Measurements from ENCODE around the gene FRMD5.
"Not testable (repeated sequence)": the region's sequence is repeated elsewhere in the genome, so short reads cannot be mapped to it uniquely, and the experiment has no call there.

The FRMD5 gene

DNA sequence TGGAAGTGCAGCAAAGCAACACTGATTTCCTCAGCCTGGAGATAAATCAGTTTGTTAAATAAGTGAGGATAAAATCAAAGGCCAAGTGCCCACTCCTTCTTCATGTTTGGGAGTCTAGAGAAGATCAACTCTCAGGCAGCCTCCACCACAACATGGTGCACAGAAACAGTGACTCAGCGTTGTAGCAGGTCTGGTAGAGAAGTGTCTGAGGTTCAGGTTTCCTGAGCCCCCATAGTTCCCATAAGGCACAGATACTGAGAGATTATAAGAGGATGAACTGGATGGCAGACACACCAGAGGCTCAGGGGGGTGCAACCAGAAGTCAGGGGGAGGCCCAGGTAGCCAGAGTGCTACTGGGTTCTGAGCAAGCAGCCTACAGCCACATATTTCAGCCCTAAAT is 166.7 kb downstream of the FRMD5 start:
- DNase-seq = no peak

- no peak for DNase-seq
Measured at GRCh38 chr15:44024155-44024554, 170.9 kb downstream of the FRMD5 start.

DNA sequence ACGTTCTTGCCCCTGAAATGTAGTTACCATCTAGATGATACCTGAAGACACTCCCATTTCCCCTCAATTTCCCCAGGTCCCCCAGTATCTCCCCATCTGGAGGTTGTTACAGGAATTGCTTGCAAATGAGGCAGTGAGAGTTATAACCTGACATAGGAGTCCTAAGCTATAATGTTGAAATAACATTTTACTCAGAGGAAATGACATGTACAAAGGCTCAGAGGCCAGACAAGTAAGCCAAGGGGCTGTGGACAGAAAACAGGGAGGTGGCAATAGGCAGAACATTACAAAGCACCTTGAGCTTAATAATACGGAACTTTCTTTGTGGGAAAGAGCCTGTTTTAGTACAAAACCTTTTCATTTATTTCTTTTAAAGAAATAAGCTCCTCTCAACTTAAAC is 171.9 kb downstream of the FRMD5 start:
- DNase-seq = no peak

DNA sequence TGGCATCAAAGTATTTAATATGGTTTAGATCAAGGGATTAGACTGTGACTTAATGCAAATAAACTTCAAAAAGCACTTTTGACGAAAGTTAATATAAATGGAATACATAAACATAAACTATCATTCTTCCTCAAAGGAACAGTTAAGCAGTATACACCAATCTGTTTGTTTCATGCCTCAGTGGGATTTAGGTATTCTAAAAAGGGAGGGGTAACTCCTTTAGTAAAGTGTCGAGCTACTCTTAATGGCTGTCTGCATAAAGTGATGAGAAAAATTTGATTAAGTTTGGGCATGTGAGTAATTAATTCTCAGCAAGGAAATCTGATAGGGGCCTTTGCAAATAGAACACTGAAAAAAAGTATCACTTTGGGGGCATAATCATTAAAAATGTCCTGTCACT is 176.9 kb downstream of the FRMD5 start:
- no peak for DNase-seq

DNA sequence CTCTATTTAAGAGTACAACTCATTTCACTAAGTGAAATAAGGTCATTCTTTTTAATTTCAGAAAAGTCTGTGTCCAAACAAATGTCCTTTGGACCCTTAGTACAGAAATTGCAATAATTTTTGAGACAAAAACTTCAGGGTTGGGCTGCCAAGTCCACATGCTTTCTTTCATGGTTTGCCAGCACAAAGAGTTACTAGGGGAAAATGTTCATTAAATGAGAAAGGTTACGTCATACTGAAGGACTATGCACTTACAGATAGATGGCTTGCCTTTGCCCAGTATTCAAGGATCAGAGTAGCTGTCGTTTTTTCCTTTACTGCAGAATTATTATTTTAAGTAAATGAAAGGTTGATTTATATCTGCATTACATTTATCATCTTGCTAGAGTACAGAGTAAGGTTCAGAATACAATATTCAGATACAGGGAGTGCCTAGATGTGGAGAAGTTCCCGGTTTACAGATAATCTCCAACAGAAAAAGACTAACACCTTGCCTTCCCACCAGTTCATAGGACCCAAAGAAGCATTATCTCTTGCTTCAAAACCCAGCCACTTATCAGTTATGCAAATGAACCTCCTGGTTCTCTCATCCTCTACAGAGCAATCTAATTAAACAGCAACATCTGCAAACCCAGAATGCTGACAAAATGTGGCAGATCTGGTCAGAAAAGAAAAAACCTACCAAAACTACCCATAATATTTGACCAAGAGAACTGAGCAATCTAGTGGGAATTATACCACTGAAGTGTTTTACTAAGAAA is 179.3 kb downstream of the FRMD5 start:
- DNase-seq = no peak

DNA sequence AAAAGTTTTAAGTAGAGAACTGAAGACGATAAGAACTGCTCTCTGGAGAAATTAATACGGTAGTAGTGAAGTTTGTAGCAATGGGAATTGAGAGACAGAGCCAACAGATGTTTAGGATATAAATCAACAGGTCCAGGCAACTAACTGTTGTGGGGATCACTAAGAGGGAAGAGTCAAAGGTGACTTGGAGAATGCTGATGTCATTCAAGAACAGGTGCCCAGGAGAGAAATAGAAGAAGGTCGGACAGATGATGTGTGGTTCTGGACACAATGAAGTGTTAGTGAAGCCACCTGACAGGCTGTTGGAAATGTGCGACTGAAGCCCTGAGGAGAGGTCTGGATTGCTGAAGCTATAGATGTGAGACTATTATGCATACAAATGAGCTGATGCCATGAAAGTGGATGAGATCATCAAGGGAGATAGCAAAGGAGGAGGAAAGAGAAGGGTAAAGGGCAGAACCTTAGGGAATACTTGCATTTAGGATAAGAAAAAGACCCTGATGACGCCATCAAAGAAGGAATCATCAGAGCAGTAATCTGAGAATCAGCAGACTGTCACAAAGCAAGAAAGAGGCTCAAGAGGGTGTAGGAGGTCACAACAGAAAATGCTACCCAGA is 183.7 kb downstream of the FRMD5 start:
- no peak for DNase-seq

GRCh38 chr15:44010089-44010488 is 185.0 kb downstream of the FRMD5 start:
- DNase-seq = no peak

GRCh38 chr15:44009038-44009437 is 186.0 kb downstream of the FRMD5 start:
- no peak for DNase-seq

GRCh38 chr15:44000248-44000647 is 194.8 kb downstream of the FRMD5 start:
- not testable (repeated sequence) for DNase-seq

GRCh38 chr15:43998607-43999006 is 196.5 kb downstream of the FRMD5 start:
- DNase-seq = no peak

DNA sequence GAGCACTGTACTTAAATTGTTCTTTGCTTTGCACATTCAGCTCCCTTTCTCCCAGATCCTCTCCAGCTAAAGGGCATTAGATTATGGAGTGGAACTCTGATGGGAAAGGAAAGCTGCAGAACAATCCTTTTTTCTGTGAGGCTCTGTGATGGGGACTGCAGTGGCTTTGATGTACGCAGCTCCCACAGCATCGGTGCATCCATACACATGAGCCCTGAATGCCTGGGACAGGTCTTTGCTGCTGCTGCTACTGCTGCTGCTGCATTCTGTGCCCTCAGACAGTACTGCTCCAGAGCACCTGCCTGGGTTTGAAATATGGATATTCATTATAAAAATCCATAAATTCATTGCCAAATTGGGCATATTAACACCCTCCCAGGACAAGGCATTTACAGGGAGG is 203.9 kb downstream of the FRMD5 start:
- no peak for DNase-seq

DNA sequence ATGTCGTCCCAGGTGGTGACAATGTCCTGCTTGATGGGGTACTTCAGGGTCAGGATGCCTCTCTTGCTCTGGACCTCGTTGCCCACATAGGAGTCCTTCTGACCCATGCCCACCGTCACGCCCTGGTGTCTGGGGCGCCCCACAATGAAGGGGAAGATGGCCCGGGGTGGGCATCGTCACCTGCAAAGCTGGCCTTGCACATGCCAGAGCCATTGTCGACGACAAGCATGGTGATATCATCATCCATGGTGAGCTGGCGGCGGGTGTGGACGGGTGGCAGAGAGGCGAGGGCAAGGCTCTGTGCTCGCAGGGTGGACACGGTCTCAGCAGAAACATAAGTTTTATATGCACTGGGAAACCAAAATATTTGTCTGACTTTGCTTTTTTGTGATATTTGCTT is 205.1 kb downstream of the FRMD5 start:
- DNase-seq = no peak

- DNase-seq = no peak
Measured at GRCh38 chr15:43988900-43989299, 206.2 kb downstream of the FRMD5 start.

DNA sequence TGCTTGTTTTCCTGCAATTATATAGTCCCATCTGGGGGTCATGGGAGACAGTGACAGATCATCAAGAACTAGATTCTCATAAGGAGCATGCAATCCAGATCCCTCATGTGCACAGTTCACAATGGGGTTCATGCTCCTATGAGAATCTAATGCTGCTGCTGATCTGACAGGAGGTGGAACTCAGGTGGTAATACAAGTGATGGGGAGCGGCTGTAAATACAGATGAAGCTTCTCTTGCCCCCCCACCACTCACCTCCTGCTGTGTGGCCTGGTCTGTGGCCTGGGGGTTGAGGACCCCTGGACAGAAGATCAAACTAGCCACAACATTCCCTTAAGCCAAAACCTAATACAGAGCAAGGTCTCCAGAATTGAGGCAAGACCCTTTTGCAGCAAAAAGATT is 207.1 kb downstream of the FRMD5 start:
- DNase-seq = no peak

- DNase-seq = no peak
Measured at GRCh38 chr15:43985976-43986680, 208.9 kb downstream of the FRMD5 start.

- no peak for DNase-seq
Measured at GRCh38 chr15:43981576-43981975, 213.5 kb downstream of the FRMD5 start.

DNA sequence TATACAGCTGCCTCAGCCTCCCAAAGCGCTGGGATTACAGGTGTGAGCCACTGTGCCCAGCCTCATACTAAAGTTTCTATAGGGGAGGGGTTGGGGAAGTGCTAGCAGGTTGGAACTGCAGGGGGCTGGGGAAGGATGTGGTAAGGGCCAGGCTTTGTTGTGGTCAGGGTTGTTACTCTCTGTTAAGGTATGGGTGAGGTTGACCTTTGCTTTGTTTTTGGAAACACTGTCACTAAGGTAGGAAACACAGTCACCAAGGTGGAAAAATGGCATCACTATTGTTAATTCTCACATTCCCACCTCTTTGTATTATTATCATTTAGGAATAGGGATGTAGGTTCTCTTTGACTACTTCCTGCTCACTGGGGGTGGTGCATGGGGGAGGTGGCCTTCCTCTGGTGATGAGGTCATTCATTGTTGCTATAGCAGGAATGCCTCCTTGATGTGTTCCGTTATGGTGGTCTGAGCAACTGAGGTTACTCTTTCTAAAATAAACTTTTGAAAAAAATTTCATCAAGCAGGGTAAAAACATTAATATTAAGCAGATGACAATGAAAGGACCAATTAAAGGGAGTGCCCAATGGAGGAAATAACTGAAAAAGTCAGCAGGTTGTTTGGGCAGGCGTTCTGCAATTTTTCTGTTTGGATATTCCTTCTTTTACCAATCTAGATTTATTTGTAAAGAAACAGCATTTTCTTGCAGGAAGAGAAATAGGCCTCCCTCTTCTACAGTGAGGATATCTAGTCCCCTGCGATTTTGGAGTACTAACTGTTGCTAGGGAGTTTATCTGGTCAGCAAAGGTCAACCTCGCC is 217.8 kb downstream of the FRMD5 start:
- peak; percentile 22 for DNase-seq

GRCh38 chr15:43975770-43976169 is 219.3 kb downstream of the FRMD5 start:
- DNase-seq = no peak

DNA sequence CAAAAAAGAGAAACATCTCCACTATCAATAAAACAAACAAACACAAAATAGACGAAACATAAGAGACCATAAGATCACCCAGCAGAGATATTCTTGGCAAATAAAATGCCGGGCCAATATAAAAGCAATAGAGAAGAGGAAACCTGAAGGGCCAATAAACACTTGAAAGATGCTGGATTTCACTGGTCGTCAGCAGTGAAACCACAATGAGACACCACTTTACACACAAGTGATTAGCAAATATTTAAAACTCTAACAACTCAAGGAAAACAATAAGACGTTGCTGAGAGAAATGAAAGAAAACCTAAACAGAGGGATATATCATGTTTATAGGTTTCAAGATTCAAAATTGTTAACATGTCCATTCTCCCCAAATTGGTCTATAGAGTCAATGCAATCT is 219.7 kb downstream of the FRMD5 start:
- no peak for DNase-seq

DNA sequence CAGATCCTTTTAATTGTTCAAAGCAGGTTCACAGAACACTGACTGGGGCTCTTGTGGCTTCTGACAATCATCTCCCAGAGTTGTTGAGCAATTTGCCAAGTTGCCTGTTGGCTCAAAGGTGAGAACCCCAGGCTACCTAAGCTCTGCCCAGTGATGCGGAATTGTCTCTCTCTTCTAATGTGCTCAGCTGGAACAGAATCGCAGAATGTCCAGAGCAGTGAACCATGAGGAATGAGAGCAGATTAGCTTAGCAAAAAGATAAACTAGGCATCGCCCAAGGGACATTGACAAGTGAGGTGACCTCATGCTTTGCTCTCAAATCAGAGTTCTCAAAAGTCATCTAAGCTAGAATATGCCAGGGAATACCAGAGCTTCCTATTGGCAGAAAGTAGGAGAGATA is 220.2 kb downstream of the FRMD5 start:
- DNase-seq = no peak

DNA sequence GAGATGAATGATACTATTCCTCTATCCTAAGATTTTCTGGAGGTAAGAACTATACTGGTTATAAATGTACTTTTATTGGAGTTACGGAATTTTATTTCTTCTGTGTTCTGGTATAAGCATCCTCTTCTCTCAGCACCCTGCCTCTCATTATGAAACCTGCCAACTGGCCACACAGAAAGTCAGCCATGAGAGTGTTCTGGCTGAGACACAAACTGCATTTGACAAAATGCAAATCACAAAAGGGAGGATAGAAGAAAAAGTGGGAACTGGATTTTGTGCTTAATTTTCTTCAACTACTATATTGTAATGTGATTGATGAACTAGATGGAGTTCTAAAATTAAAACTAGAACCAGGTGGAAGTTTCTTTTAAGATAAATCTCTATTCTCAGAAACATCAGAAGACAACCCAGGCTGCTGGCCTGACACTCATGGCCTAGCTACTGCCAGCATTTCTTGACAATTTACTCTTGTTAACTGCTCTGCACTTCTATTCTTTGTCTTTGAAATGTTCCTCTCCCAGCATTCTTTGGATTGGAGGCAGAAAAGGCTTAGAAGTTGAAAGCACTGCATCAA is 225.2 kb downstream of the FRMD5 start:
- no peak for DNase-seq

GRCh38 chr15:43968551-43968950 is 226.5 kb downstream of the FRMD5 start:
- no peak for DNase-seq

GRCh38 chr15:43966646-43967045 is 228.4 kb downstream of the FRMD5 start:
- DNase-seq = no peak
